OCI-LY7 (cell line): ENCODE measurements around the gene NCKAP1.

ENCODE experiments used
- EZH2phosphoT487 ChIP-seq: fragments of 200-600 bp; sonication (generic); IDR thresholded peaks from 2 replicates; pipeline ENCODE4 v1.6.1; 2018; ENCODE audit warnings: low read depth, borderline replicate concordance, mild to moderate bottlenecking, mixed run types, antibody characterized with exemption, low read length, moderate library complexity, mixed read lengths
- TF ChIP-seq, protein P1 (sequence below): fragments of 200-600 bp; sonication (generic); conservative IDR thresholded peaks from 2 replicates; pipeline ENCODE4 v1.5.1; 2014; ENCODE audit warnings: mild to moderate bottlenecking, antibody characterized with exemption, low read length, moderate library complexity, mixed read lengths

DNA sequence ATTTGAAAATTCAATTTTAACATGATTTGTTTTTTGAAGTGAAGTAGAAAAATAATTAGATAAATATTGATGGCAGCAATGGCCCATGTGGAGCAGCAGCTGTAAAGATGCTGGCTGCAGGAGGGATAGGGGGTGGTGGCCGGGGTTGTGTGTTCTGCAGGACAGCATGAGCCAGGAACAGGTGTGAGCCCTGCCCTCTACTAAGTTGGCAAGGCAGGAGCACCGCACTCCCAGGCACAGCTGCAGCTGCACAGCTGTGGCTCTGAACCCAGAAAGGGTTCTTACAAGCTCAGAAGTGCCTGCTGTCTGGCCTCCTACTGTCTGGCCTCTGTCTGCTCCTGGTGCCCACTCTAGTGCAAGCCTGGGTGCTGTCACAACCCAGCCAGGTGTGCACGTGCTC, 30.3 kb upstream of the NCKAP1 start:
- TF ChIP-seq, protein P1, sequence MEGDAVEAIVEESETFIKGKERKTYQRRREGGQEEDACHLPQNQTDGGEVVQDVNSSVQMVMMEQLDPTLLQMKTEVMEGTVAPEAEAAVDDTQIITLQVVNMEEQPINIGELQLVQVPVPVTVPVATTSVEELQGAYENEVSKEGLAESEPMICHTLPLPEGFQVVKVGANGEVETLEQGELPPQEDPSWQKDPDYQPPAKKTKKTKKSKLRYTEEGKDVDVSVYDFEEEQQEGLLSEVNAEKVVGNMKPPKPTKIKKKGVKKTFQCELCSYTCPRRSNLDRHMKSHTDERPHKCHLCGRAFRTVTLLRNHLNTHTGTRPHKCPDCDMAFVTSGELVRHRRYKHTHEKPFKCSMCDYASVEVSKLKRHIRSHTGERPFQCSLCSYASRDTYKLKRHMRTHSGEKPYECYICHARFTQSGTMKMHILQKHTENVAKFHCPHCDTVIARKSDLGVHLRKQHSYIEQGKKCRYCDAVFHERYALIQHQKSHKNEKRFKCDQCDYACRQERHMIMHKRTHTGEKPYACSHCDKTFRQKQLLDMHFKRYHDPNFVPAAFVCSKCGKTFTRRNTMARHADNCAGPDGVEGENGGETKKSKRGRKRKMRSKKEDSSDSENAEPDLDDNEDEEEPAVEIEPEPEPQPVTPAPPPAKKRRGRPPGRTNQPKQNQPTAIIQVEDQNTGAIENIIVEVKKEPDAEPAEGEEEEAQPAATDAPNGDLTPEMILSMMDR: no peak
- TF ChIP-seq EZH2phosphoT487: no peak
